ENCODE results near the gene TGFBR3L.

Gene TGFBR3L

GRCh38 chr19:7914598-7915045 lies at the start of gene TGFBR3L:
TSS of gene TGFBR3L (plus strand) at chr19:7914830.
- in situ Hi-C loops (cut with MboI; ENCODE audit: low sequenced_read_pairs) = no loop called here

GRCh38 chr19:7865262-7865911 lies 49.2 kb upstream of the TGFBR3L start:
- in situ Hi-C loops (cut with MboI; ENCODE audit: low sequenced_read_pairs) = no loop called here

GRCh38 chr19:7866399-7867091 lies 48.1 kb upstream of the TGFBR3L start:
- in situ Hi-C loops (cut with MboI; ENCODE audit: low sequenced_read_pairs) = no loop called here

- in situ Hi-C loops (cut with MboI; ENCODE audit: low sequenced_read_pairs) = no loop called here
Measured at GRCh38 chr19:7867092-7867844, 47.4 kb upstream of the TGFBR3L start.

- in situ Hi-C loops (cut with MboI; ENCODE audit: low sequenced_read_pairs) = no loop called here
Measured at GRCh38 chr19:7868326-7868670, 46.3 kb upstream of the TGFBR3L start.

GRCh38 chr19:7868671-7869452 lies 45.8 kb upstream of the TGFBR3L start:
- in situ Hi-C loops (cut with MboI; ENCODE audit: low sequenced_read_pairs) = no loop called here

- in situ Hi-C loops (cut with MboI; ENCODE audit: low sequenced_read_pairs) = no loop called here
Measured at GRCh38 chr19:7869453-7869909, 45.1 kb upstream of the TGFBR3L start.

GRCh38 chr19:7869910-7870511 lies 44.6 kb upstream of the TGFBR3L start:
- in situ Hi-C loops (cut with MboI; ENCODE audit: low sequenced_read_pairs) = no loop called here

GRCh38 chr19:7870571-7871436 lies 43.8 kb upstream of the TGFBR3L start:
- in situ Hi-C loops (cut with MboI; ENCODE audit: low sequenced_read_pairs) = no loop called here

GRCh38 chr19:7871437-7872305 lies 43.0 kb upstream of the TGFBR3L start:
- in situ Hi-C loops (cut with MboI; ENCODE audit: low sequenced_read_pairs) = no loop called here

GRCh38 chr19:7872306-7873204 lies 42.1 kb upstream of the TGFBR3L start:
- in situ Hi-C loops (cut with MboI; ENCODE audit: low sequenced_read_pairs) = no loop called here

GRCh38 chr19:7873304-7874075 lies 41.1 kb upstream of the TGFBR3L start:
- in situ Hi-C loops (cut with MboI; ENCODE audit: low sequenced_read_pairs) = no loop called here

- in situ Hi-C loops (cut with MboI; ENCODE audit: low sequenced_read_pairs) = no loop called here
Measured at GRCh38 chr19:7874076-7874896, 40.3 kb upstream of the TGFBR3L start, which contains the start of gene PRR36. TSS of gene PRR36 (minus strand) at chr19:7874390. CDS start at chr19:7873689, 701 bp downstream.

- in situ Hi-C loops (cut with MboI; ENCODE audit: low sequenced_read_pairs) = no loop called here
Measured at GRCh38 chr19:7874897-7875273, 39.7 kb upstream of the TGFBR3L start.

- in situ Hi-C loops (cut with MboI; ENCODE audit: low sequenced_read_pairs) = no loop called here
Measured at GRCh38 chr19:7877249-7877836, 37.3 kb upstream of the TGFBR3L start.

Measured in HL-60/S4 treated with retinoic acid at 250 ng/mL for 4 days and 3 days (cell line).